H1 (cell line): Measurements from ENCODE around the gene SLC16A8. TPM values are rescaled to one million over a fixed set of nuclear protein-coding genes. Genes with fewer than 3 reads are reported as not detected.

Source experiments
- ASH2L ChIP-seq: fragments of 200-600, 300-600 bp; sonication (generic); IDR thresholded peaks from one replicate; pipeline ENCODE4 v1.7.1; 2017; ENCODE audit warnings: low read length
- BCL11A ChIP-seq, 2 experiments: IDR thresholded peaks; one replicate each; pipeline ENCODE4 v1.6.1; 2011; ENCODE audit warnings: low read depth in 2 of 2, low read length in 2 of 2, mild to moderate bottlenecking in 2 of 2
- BRCA1 ChIP-seq: IDR thresholded peaks from 2 replicates; pipeline ENCODE4 v1.6.1; 2012; ENCODE audit warnings: low read depth, low read length, improper control_type of control experiment
- CBX8 ChIP-seq: fragments of 300-800, 300-1000 bp; sonication (generic); IDR thresholded peaks from 2 replicates; pipeline ENCODE4 v1.7.1; 2016; ENCODE audit warnings: low read depth, low read length, borderline replicate concordance
- CREB1 ChIP-seq: IDR thresholded peaks from 2 replicates; pipeline ENCODE4 v1.6.1; 2012; ENCODE audit warnings: inconsistent platforms
- CTBP2 ChIP-seq: IDR thresholded peaks from 2 replicates; pipeline ENCODE4 v1.7.0; 2011; ENCODE audit warnings: borderline replicate concordance, mild to moderate bottlenecking, moderate library complexity, mixed read lengths, low read length; ENCODE audit not compliant: insufficient read depth, insufficient read length
- EP300 ChIP-seq, 2 experiments: IDR thresholded peaks; 1 replicate in 1 of 2; 2 replicates in 1 of 2; pipeline ENCODE4 v1.6.1; 2011 to 2012; ENCODE audit warnings: low read depth in 2 of 2, low read length in 2 of 2, mild to moderate bottlenecking in 2 of 2, borderline replicate concordance in 1 of 2, inconsistent platforms in 1 of 2, moderate library complexity in 1 of 2
- JUND ChIP-seq: IDR thresholded peaks from 2 replicates; pipeline ENCODE4 v1.6.1; 2011; ENCODE audit warnings: mild to moderate bottlenecking, improper control_type of control experiment, low read length
- KDM4A ChIP-seq: IDR thresholded peaks from one replicate; pipeline ENCODE4 v1.7.1; 2012; ENCODE audit warnings: low read depth, mild to moderate bottlenecking, moderate library complexity, low read length, inconsistent platforms; ENCODE audit not compliant: severe bottlenecking
- MAFK ChIP-seq: IDR thresholded peaks from 2 replicates; pipeline ENCODE4 v1.6.1; 2012; ENCODE audit warnings: low read depth, mild to moderate bottlenecking, improper control_type of control experiment, low read length
- NRF1 ChIP-seq: IDR thresholded peaks from 2 replicates; pipeline ENCODE4 v1.6.1; 2011; ENCODE audit warnings: mild to moderate bottlenecking, low read depth, low read length, improper control_type of control experiment
- POLR2A ChIP-seq, 2 experiments: IDR thresholded peaks; 1 replicate in 1 of 2; 2 replicates in 1 of 2; pipeline ENCODE4 v1.6.1; 2011; ENCODE audit warnings: low read depth in 2 of 2, low read length in 2 of 2, mild to moderate bottlenecking in 2 of 2; ENCODE audit errors: control extremely low read depth in 1 of 2
- POLR2AphosphoS5 ChIP-seq: IDR thresholded peaks from 2 replicates; pipeline ENCODE4 v1.6.1; 2011; ENCODE audit warnings: low read depth, low read length
- RBBP5 ChIP-seq: IDR thresholded peaks from 2 replicates; pipeline ENCODE4 v1.7.1; 2012; ENCODE audit warnings: low read depth, mild to moderate bottlenecking, inconsistent platforms, low read length, moderate library complexity, borderline replicate concordance
- SAP30 ChIP-seq: fragments of 300-600 bp; sonication (generic); IDR thresholded peaks from 2 replicates; pipeline ENCODE4 v1.7.1; 2012; ENCODE audit warnings: low read length, moderate library complexity, mild to moderate bottlenecking, inconsistent platforms; ENCODE audit not compliant: insufficient read depth, insufficient replicate concordance
- SIRT6 ChIP-seq: IDR thresholded peaks from one replicate; pipeline ENCODE4 v1.7.1; 2012; ENCODE audit warnings: low read length, inconsistent platforms
- SP1 ChIP-seq: IDR thresholded peaks from 2 replicates; pipeline ENCODE4 v1.6.1; 2011; ENCODE audit warnings: low read depth, low read length
- TAF7 ChIP-seq: optimal IDR thresholded peaks from 2 replicates; pipeline ENCODE3; 2011; ENCODE audit warnings: low read depth, mild to moderate bottlenecking, inconsistent platforms, low read length, moderate library complexity, borderline replicate concordance
- polyA plus RNA-seq, 7 experiments: library from polyadenylated mRNA; depleted of rRNA in 3 of 7; stranded (reverse) in 5 of 7; unstranded in 2 of 7; fragments of >200 nt in 5 of 7; fragments of 200-250 nt in 2 of 7; gene quantifications; 1 replicate in 5 of 7; 2 replicates in 1 of 7; 4 replicates in 1 of 7; pipeline versions ENCODE4 v1.2.1 to v1.2.3, GENCODE V29; 2011 to 2013; ENCODE audit warnings: missing spikeins in 2 of 7, mixed read lengths in 2 of 7
- total RNA-seq: library from RNA; stranded (reverse); fragmentation: NEBNext Ultra II Directional; extraction: Animal tissue kit (Norgen Biotek cat#: 25700); gene quantifications from 2 replicates; pipeline ENCODE4 v1.2.1, GENCODE V29; 2021
- TF ChIP-seq, protein P1 (sequence below): IDR thresholded peaks from 2 replicates; pipeline ENCODE4 v1.6.1; 2012; ENCODE audit warnings: low read length, inconsistent platforms
- TF ChIP-seq, protein P2 (sequence below), 3 experiments: IDR thresholded peaks; 1 replicate in 2 of 3; 2 replicates in 1 of 3; pipeline versions ENCODE4 v1.5.1 to v1.6.1; 2011; ENCODE audit warnings: low read length in 3 of 3, mild to moderate bottlenecking in 3 of 3, inconsistent platforms in 2 of 3, low read depth in 1 of 3, moderate library complexity in 1 of 3; ENCODE audit not compliant: insufficient read depth in 1 of 3; ENCODE audit errors: control extremely low read depth in 1 of 3

SLC16A8 gene
- total and polyA plus RNA-seq, 2 of the 8 experiments (the other 6 are each of a cell fraction or from before 2014, with no cell fraction given) = 0.70 TPM; not detected in 1

DNA sequence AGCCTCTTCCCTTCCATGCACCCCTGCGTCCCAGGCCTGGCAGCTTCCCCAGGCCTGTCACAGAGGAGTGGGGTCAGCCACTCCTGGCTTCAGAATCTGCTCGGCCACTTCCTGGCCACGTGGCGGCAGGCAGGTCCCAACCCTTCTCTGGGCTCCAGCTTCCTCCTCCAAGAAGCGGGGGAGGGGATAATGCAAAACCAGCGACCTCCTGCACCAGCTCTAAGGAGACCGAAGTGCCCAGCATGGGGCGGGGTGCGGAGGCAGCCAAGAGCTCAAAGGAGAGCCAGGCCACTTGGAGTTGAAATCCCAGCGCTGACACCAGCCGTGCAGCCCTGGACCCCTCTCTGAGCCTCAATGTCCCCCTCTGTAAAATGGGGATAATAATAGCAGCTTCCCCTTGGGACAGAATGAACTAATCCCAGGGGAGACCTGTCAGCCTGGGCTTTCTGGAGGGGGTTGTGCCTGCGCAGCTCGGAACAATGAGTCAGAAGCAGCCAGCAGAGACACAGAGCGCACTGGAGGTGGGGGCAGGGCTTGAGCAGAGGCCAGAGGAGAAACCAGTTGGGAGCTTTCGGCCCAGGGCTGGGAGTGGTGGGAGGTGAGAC lies 49.6 kb downstream of the SLC16A8 start (continued):
- peak; percentile 89 for TF ChIP-seq TAF7
- TF ChIP-seq EP300 (IDR thresholded peaks at IDR 0.05; ENCODE audit: borderline replicate concordance in 1 of 2, low read depth in 2 of 2, low read length in 2 of 2) = 0 out of 3 replicates have a peak, but pooled peaks of 1 of the 2 experiments have one; percentile 20
- no peak for TF ChIP-seq BCL11A (IDR thresholded peaks at IDR 0.05; ENCODE audit: low read depth in 2 of 2, low read length in 2 of 2)
- peak; percentile 46 for TF ChIP-seq SAP30
- TF ChIP-seq NRF1 = peak; percentile 20; the same call in 1 of the 2 replicates
- peak; percentile 55; the same call in 1 of the 2 replicates for TF ChIP-seq POLR2AphosphoS5
- no peak for TF ChIP-seq MAFK
- TF ChIP-seq, protein P1, sequence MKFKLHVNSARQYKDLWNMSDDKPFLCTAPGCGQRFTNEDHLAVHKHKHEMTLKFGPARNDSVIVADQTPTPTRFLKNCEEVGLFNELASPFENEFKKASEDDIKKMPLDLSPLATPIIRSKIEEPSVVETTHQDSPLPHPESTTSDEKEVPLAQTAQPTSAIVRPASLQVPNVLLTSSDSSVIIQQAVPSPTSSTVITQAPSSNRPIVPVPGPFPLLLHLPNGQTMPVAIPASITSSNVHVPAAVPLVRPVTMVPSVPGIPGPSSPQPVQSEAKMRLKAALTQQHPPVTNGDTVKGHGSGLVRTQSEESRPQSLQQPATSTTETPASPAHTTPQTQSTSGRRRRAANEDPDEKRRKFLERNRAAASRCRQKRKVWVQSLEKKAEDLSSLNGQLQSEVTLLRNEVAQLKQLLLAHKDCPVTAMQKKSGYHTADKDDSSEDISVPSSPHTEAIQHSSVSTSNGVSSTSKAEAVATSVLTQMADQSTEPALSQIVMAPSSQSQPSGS = 0 out of 2 replicates have a peak, but pooled peaks have one; percentile 68
- peak; percentile 98 for TF ChIP-seq RBBP5
- no peak for TF ChIP-seq BRCA1
- TF ChIP-seq, protein P2, sequence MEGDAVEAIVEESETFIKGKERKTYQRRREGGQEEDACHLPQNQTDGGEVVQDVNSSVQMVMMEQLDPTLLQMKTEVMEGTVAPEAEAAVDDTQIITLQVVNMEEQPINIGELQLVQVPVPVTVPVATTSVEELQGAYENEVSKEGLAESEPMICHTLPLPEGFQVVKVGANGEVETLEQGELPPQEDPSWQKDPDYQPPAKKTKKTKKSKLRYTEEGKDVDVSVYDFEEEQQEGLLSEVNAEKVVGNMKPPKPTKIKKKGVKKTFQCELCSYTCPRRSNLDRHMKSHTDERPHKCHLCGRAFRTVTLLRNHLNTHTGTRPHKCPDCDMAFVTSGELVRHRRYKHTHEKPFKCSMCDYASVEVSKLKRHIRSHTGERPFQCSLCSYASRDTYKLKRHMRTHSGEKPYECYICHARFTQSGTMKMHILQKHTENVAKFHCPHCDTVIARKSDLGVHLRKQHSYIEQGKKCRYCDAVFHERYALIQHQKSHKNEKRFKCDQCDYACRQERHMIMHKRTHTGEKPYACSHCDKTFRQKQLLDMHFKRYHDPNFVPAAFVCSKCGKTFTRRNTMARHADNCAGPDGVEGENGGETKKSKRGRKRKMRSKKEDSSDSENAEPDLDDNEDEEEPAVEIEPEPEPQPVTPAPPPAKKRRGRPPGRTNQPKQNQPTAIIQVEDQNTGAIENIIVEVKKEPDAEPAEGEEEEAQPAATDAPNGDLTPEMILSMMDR (IDR thresholded peaks at IDR 0.05; ENCODE audit: control extremely low read depth in 1 of 3, insufficient read depth in 1 of 3, low read depth in 1 of 3, low read length in 3 of 3) = 0 out of 4 replicates have a peak, but pooled peaks of 1 of the 3 experiments have one; percentile 2
- peak; percentile 83 for TF ChIP-seq JUND
- no peak for TF ChIP-seq SIRT6
- no peak for TF ChIP-seq KDM4A
- TF ChIP-seq CTBP2 = no peak
- no peak for TF ChIP-seq CBX8
- TF ChIP-seq SP1 = peak; percentile 59; the same call in 1 of the 2 replicates
- TF ChIP-seq POLR2A (IDR thresholded peaks at IDR 0.05; ENCODE audit: control extremely low read depth in 1 of 2, low read depth in 2 of 2, low read length in 2 of 2) = no peak
- TF ChIP-seq CREB1 = no peak
- peak; percentile 99 for TF ChIP-seq ASH2L
